GM12878 (cell line): ENCODE measurements around the gene INVS. TPM values are rescaled to one million over a fixed set of nuclear protein-coding genes. Genes with fewer than 3 reads are reported as not detected.

Experiments
- CHD1 ChIP-seq: IDR thresholded peaks from 2 replicates; pipeline ENCODE4 v1.6.1; 2012; ENCODE audit warnings: low read depth, low read length, improper control_type of control experiment
- EZH2 ChIP-seq: IDR thresholded peaks from 2 replicates; pipeline ENCODE4 v1.6.1; 2012; ENCODE audit warnings: low read depth, mild to moderate bottlenecking, control low read depth, inconsistent platforms, low read length, borderline replicate concordance; ENCODE audit not compliant: control insufficient read depth
- NRF1 ChIP-seq: conservative IDR thresholded peaks from 2 replicates; pipeline ENCODE4 v1.6.1; 2011; ENCODE audit warnings: mild to moderate bottlenecking, low read depth, low read length, improper control_type of control experiment
- PAX8 ChIP-seq: fragments of 450-650 bp; IDR thresholded peaks from 2 replicates; pipeline ENCODE4 v1.6.1; 2017; ENCODE audit warnings: mild to moderate bottlenecking, moderate library complexity
- POLR2AphosphoS2 ChIP-seq: IDR thresholded peaks from 2 replicates; pipeline ENCODE4 v1.6.1; 2011; ENCODE audit warnings: low read depth, mild to moderate bottlenecking, low read length, improper control_type of control experiment, moderate library complexity
- SPI1 ChIP-seq: IDR thresholded peaks from 2 replicates; pipeline ENCODE4 v1.6.1; 2011; ENCODE audit warnings: low read depth, mild to moderate bottlenecking, low read length, moderate library complexity, borderline replicate concordance; ENCODE audit not compliant: insufficient read depth
- STAT1 ChIP-seq: fragments of 450-650 bp; conservative IDR thresholded peaks from 2 replicates; pipeline ENCODE4 v1.6.1; 2014; ENCODE audit warnings: antibody characterized with exemption, mild to moderate bottlenecking
- polyA plus RNA-seq, 11 experiments: library from polyadenylated mRNA; depleted of rRNA in 4 of 11; unstranded in 6 of 11; stranded (reverse) in 5 of 11; fragments of >200 nt; fragmentation: Nextera tagmentation in 4 of 11; fragmentation: Illumina TruSeq in 1 of 11; extraction: Ambion mirVana in 4 of 11; extraction: Trizol in 1 of 11; gene quantifications; 1 replicate in 1 of 11; 2 replicates in 10 of 11; pipeline versions ENCODE4 v1.2.1 to v1.2.3, GENCODE V29; 2011 to 2016; ENCODE audit warnings: inconsistent platforms in 2 of 11, missing spikeins in 2 of 11, low read depth in 1 of 11
- total RNA-seq, 4 experiments: library from RNA; depleted of rRNA in 3 of 4; stranded (reverse); fragments of >200 nt in 3 of 4; fragmentation: Illumina TruSeq in 1 of 4; extraction: Trizol in 1 of 4; gene quantifications; 2 replicates each; pipeline versions ENCODE4 v1.2.1 to v1.2.3, GENCODE V29; 2013 to 2021
- TF ChIP-seq, protein P1 (sequence below): fragments of 450-650 bp; IDR thresholded peaks from 2 replicates; pipeline ENCODE4 v1.6.1; 2016; ENCODE audit warnings: mild to moderate bottlenecking
- TF ChIP-seq, protein P2 (sequence below): fragments of 450-650 bp; IDR thresholded peaks from 2 replicates; pipeline ENCODE4 v1.6.1; 2017; ENCODE audit warnings: mild to moderate bottlenecking
- TF ChIP-seq, protein P3 (sequence below): IDR thresholded peaks from 2 replicates; pipeline ENCODE4 v1.6.1; 2011; ENCODE audit warnings: low read depth, mild to moderate bottlenecking, low read length, moderate library complexity, borderline replicate concordance; ENCODE audit errors: extremely low read depth

Gene INVS
- total and polyA plus RNA-seq, 10 of the 15 experiments (the other 5 are each of a cell fraction or from before 2014, with no cell fraction given) = 0.93 to 20.8 (median 13.2) TPM

- TF ChIP-seq NRF1 (no peak), SPI1 (no peak), PAX8 (no peak), POLR2AphosphoS2 (no peak), CHD1 (no peak), STAT1 (no peak), EZH2 (no peak)
- TF ChIP-seq, protein P1, sequence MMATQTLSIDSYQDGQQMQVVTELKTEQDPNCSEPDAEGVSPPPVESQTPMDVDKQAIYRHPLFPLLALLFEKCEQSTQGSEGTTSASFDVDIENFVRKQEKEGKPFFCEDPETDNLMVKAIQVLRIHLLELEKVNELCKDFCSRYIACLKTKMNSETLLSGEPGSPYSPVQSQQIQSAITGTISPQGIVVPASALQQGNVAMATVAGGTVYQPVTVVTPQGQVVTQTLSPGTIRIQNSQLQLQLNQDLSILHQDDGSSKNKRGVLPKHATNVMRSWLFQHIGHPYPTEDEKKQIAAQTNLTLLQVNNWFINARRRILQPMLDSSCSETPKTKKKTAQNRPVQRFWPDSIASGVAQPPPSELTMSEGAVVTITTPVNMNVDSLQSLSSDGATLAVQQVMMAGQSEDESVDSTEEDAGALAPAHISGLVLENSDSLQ = no peak
- TF ChIP-seq, protein P2, sequence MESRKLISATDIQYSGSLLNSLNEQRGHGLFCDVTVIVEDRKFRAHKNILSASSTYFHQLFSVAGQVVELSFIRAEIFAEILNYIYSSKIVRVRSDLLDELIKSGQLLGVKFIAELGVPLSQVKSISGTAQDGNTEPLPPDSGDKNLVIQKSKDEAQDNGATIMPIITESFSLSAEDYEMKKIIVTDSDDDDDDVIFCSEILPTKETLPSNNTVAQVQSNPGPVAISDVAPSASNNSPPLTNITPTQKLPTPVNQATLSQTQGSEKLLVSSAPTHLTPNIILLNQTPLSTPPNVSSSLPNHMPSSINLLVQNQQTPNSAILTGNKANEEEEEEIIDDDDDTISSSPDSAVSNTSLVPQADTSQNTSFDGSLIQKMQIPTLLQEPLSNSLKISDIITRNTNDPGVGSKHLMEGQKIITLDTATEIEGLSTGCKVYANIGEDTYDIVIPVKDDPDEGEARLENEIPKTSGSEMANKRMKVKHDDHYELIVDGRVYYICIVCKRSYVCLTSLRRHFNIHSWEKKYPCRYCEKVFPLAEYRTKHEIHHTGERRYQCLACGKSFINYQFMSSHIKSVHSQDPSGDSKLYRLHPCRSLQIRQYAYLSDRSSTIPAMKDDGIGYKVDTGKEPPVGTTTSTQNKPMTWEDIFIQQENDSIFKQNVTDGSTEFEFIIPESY = no peak
- TF ChIP-seq, protein P3, sequence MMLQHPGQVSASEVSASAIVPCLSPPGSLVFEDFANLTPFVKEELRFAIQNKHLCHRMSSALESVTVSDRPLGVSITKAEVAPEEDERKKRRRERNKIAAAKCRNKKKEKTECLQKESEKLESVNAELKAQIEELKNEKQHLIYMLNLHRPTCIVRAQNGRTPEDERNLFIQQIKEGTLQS = no peak
Observed at GRCh38 chr9:100150214-100150613, 51.2 kb downstream of the INVS start (continued).
